GM12878 (cell line): ENCODE measurements around the gene SIM1. TPM values are rescaled to one million over a fixed set of nuclear protein-coding genes. Genes with fewer than 3 reads are reported as not detected.

Source experiments
- BCLAF1 ChIP-seq: fragments of 450-650 bp; IDR thresholded peaks from 2 replicates; pipeline ENCODE4 v1.6.1; 2017; ENCODE audit warnings: antibody characterized with exemption, mild to moderate bottlenecking, moderate library complexity
- BRCA1 ChIP-seq: IDR thresholded peaks from 2 replicates; pipeline ENCODE4 v1.6.1; 2011; ENCODE audit warnings: low read depth, low read length, improper control_type of control experiment
- CREM ChIP-seq: IDR thresholded peaks from 2 replicates; pipeline ENCODE4 v1.6.1; 2014; ENCODE audit warnings: antibody characterized with exemption, low read depth
- CTCF ChIP-seq, 3 experiments: IDR thresholded peaks in 2 of 3; conservative IDR thresholded peaks in 1 of 3; 2 replicates each; pipeline ENCODE4 v1.5.1; 2011; ENCODE audit warnings: low read depth in 3 of 3, low read length in 3 of 3, mild to moderate bottlenecking in 3 of 3, control low read depth in 2 of 3, moderate library complexity in 2 of 3, inconsistent platforms in 1 of 3, mixed read lengths in 1 of 3; ENCODE audit not compliant: control insufficient read depth in 2 of 3, insufficient read depth in 1 of 3; ENCODE audit errors: extremely low read depth in 1 of 3
- HDAC2 ChIP-seq: fragments of 200-600 bp; sonication (generic); IDR thresholded peaks from 2 replicates; pipeline ENCODE4 v1.6.1; 2017
- IKZF1 ChIP-seq: fragments of 450-650 bp; conservative IDR thresholded peaks from 2 replicates; pipeline ENCODE4 v1.6.1; 2017; ENCODE audit warnings: antibody characterized with exemption, mild to moderate bottlenecking
- JUNB ChIP-seq: IDR thresholded peaks from 2 replicates; pipeline ENCODE4 v1.6.1; 2016; ENCODE audit warnings: antibody characterized with exemption, mild to moderate bottlenecking
- LARP7 ChIP-seq: fragments of 450-650 bp; IDR thresholded peaks from 2 replicates; pipeline ENCODE4 v1.6.1; 2017; ENCODE audit warnings: mild to moderate bottlenecking
- NFIC ChIP-seq: IDR thresholded peaks from 2 replicates; pipeline ENCODE4 v1.6.1; 2012; ENCODE audit warnings: low read depth, mild to moderate bottlenecking, inconsistent platforms, low read length, moderate library complexity
- NFXL1 ChIP-seq: fragments of 450-650 bp; IDR thresholded peaks from 2 replicates; pipeline ENCODE4 v1.6.1; 2017; ENCODE audit warnings: antibody characterized with exemption, mild to moderate bottlenecking, borderline replicate concordance
- NFYB ChIP-seq: IDR thresholded peaks from 2 replicates; pipeline ENCODE4 v1.6.1; 2011; ENCODE audit warnings: low read depth, mild to moderate bottlenecking, low read length, improper control_type of control experiment, moderate library complexity; ENCODE audit not compliant: insufficient read depth
- NR2F1 ChIP-seq: fragments of 450-650 bp; conservative IDR thresholded peaks from 2 replicates; pipeline ENCODE4 v1.6.1; 2017; ENCODE audit warnings: mild to moderate bottlenecking
- RAD51 ChIP-seq: fragments of 450-650 bp; IDR thresholded peaks from 2 replicates; pipeline ENCODE4 v1.6.1; 2016; ENCODE audit warnings: moderate library complexity, mild to moderate bottlenecking, inconsistent platforms
- RUNX3 ChIP-seq: IDR thresholded peaks from 2 replicates; pipeline ENCODE4 v1.6.1; 2012; ENCODE audit warnings: low read length, inconsistent platforms
- SIX5 ChIP-seq: IDR thresholded peaks from 2 replicates; pipeline ENCODE4 v1.6.1; 2011; ENCODE audit warnings: mild to moderate bottlenecking, low read depth, low read length, moderate library complexity; ENCODE audit not compliant: severe bottlenecking
- SPI1 ChIP-seq: IDR thresholded peaks from 2 replicates; pipeline ENCODE4 v1.6.1; 2011; ENCODE audit warnings: low read depth, mild to moderate bottlenecking, low read length, moderate library complexity, borderline replicate concordance; ENCODE audit not compliant: insufficient read depth
- SREBF1 ChIP-seq: IDR thresholded peaks from 2 replicates; pipeline ENCODE4 v1.6.1; 2012; ENCODE audit warnings: mild to moderate bottlenecking, low read length
- SUZ12 ChIP-seq: fragments of 200-600 bp; sonication (generic); IDR thresholded peaks from one replicate; pipeline ENCODE4 v1.6.1; 2018; ENCODE audit warnings: antibody characterized with exemption, mild to moderate bottlenecking; ENCODE audit not compliant: unreplicated experiment
- TCF3 ChIP-seq: IDR thresholded peaks from 2 replicates; pipeline ENCODE4 v1.6.1; 2012; ENCODE audit warnings: low read depth, mild to moderate bottlenecking, low read length, borderline replicate concordance; ENCODE audit not compliant: insufficient read depth
- ZNF384 ChIP-seq: IDR thresholded peaks from 2 replicates; pipeline ENCODE4 v1.6.1; 2012; ENCODE audit warnings: low read depth, mild to moderate bottlenecking, low read length, improper control_type of control experiment, borderline replicate concordance
- ZNF592 ChIP-seq: fragments of 450-650 bp; IDR thresholded peaks from 2 replicates; pipeline ENCODE4 v1.6.1; 2017; ENCODE audit warnings: mild to moderate bottlenecking, moderate library complexity
- polyA plus RNA-seq, 11 experiments: library from polyadenylated mRNA; depleted of rRNA in 4 of 11; unstranded in 6 of 11; stranded (reverse) in 5 of 11; fragments of >200 nt; fragmentation: Nextera tagmentation in 4 of 11; fragmentation: Illumina TruSeq in 1 of 11; extraction: Ambion mirVana in 4 of 11; extraction: Trizol in 1 of 11; gene quantifications; 1 replicate in 1 of 11; 2 replicates in 10 of 11; pipeline versions ENCODE4 v1.2.1 to v1.2.3, GENCODE V29; 2011 to 2016; ENCODE audit warnings: inconsistent platforms in 2 of 11, missing spikeins in 2 of 11, low read depth in 1 of 11
- total RNA-seq, 4 experiments: library from RNA; depleted of rRNA in 3 of 4; stranded (reverse); fragments of >200 nt in 3 of 4; fragmentation: Illumina TruSeq in 1 of 4; extraction: Trizol in 1 of 4; gene quantifications; 2 replicates each; pipeline versions ENCODE4 v1.2.1 to v1.2.3, GENCODE V29; 2013 to 2021

Gene SIM1
- total and polyA plus RNA-seq, 10 of the 15 experiments (the other 5 are each of a cell fraction or from before 2014, with no cell fraction given), result not detected

- TF ChIP-seq SIX5 (no peak), RAD51 (no peak), TCF3 (no peak), SREBF1 (no peak), IKZF1 (no peak), CTCF (IDR thresholded peaks at IDR 0.05 in 2 of 3, conservative IDR thresholded peaks at IDR 0.05 in 1 of 3; ENCODE audit: control insufficient read depth in 2 of 3, extremely low read depth in 1 of 3, insufficient read depth in 1 of 3, low read depth in 3 of 3, low read length in 3 of 3) (no peak), ZNF384 (peak; percentile 22; the same call in 1 of the 2 replicates), RUNX3 (peak; percentile 56), NR2F1 (no peak), JUNB (peak; percentile 67), NFXL1 (no peak), SUZ12 (no peak), SPI1 (no peak), BCLAF1 (no peak), LARP7 (no peak), NFIC (peak; percentile 56; the same call in 1 of the 2 replicates), ZNF592 (no peak), CREM (no peak), HDAC2 (no peak), BRCA1 (no peak), NFYB (no peak)
Measured at GRCh38 chr6:100475554-100476320, 11.0 kb upstream of the SIM1 start (continued).
